ENCODE data around the gene MAP3K4.

- TF ChIP-seq CTCF (IDR thresholded peaks at IDR 0.05) (no peak), POLR2A (IDR thresholded peaks at IDR 0.05) (no peak)
These were observed 63.3 kb downstream of the MAP3K4 start for GRCh38 chr6:161054876-161055275.

Measured in esophagus squamous epithelium (tissue), 4 donors.